A549 treated with AZD9567 at 1 μM for 4 hours (cell line): ENCODE measurements around the gene PRR11. TPM values are rescaled to one million over a fixed set of nuclear protein-coding genes. Genes with fewer than 3 reads are reported as not detected.

Experiments
- total RNA-seq: library from RNA; stranded (reverse); fragments of 200-300 nt; extraction: Qiagen RNA extraction; gene quantifications from 5 replicates; pipeline ENCODE4 v1.2.3, GENCODE V29; 2022; ENCODE audit not compliant: insufficient read depth

Gene PRR11
- 46.1 to 57.4 TPM (median 52.4 TPM) in 5 replicates for total RNA-seq

GRCh38 chr17:59155439-59156177 lies at the start of gene PRR11:
TSS of gene PRR11 (plus strand) at chr17:59155746. CDS start at chr17:59169753, 14,007 bp downstream.

GRCh38 chr17:59106463-59107305 lies 48.9 kb upstream of the PRR11 start, which contains the start of gene TRIM37:
TSS of gene TRIM37 (minus strand) at chr17:59106880. CDS start at chr17:59106461, 419 bp downstream.

GRCh38 chr17:59154721-59155438 lies 666 bp upstream of the PRR11 start, which contains the start of gene SKA2:
TSS of gene SKA2 (minus strand) at chr17:59155186. CDS start at chr17:59155163, 23 bp downstream.

GRCh38 chr17:59220328-59221158 lies 65.0 kb downstream of the PRR11 start, which contains the start of gene GDPD1:
TSS of gene GDPD1 (plus strand) at chr17:59220511. CDS start at chr17:59220610, 99 bp downstream.

Other genes starting within 250 kb of the PRR11 start
- 19.3 to 33.1 TPM (median 23.9 TPM) in 5 replicates for gene TRIM37, start 48.9 kb upstream of the PRR11 start, total RNA-seq
- 90.0 to 105 TPM (median 97.6 TPM) in 5 replicates for gene SKA2, start 560 bp upstream of the PRR11 start, total RNA-seq
- gene SMG8, start 54.3 kb downstream of the PRR11 start, total RNA-seq: 26.9 to 31.5 TPM (median 28.5 TPM) in 5 replicates
- 0.43 to 2.8 TPM (median 0.61 TPM) in 5 replicates for gene GDPD1, start 64.8 kb downstream of the PRR11 start, total RNA-seq
- 1.4 to 2.3 TPM (median 2.2 TPM) in 5 replicates for gene YPEL2, start 175.9 kb downstream of the PRR11 start, total RNA-seq